AG04450 (cell line): ENCODE data around the gene LEFTY2. TPM values are rescaled to one million over a fixed set of nuclear protein-coding genes. Genes with fewer than 3 reads are reported as not detected.
"Not testable (repeated sequence)": the region's sequence is repeated elsewhere in the genome, so short reads cannot be mapped to it uniquely, and the experiment has no call there.

Experiments used
- CTCF ChIA-PET: fragments of 300-600, 350-600 bp; formaldehyde crosslinking; extraction: SDS; loops from one replicate; lab custom pipeline; 2022; ENCODE audit warnings: antibody characterized with exemption, inconsistent platforms; lab: Charles Lee
- POLR2A ChIA-PET: fragments of 350-600 bp; formaldehyde crosslinking; extraction: SDS; loops from one replicate; lab custom pipeline; 2021; ENCODE audit warnings: antibody characterized with exemption, inconsistent platforms; lab: Yijun Ruan, JAX
- DNase-seq: peaks from one replicate; pipeline ENCODE4 v3.0.0-alpha.2; 2011; ENCODE audit warnings: low read depth, low spot score
- H3K27ac ChIP-seq: one replicate; pipeline ENCODE4 v1.5.1; 2012; ENCODE audit warnings: low read depth, low read length, control low read depth
- H3K27me3 ChIP-seq: one replicate; pipeline ENCODE4 v1.6.0; 2012; ENCODE audit warnings: low read length; ENCODE audit not compliant: control insufficient read depth, insufficient read depth
- H3K4me3 ChIP-seq: 2 replicates; pipeline ENCODE4 v1.5.1; 2011; ENCODE audit warnings: mild to moderate bottlenecking, low read depth, low read length, control low read depth
- H3K9me3 ChIP-seq: 2 replicates; pipeline ENCODE4 v1.5.1; 2012; ENCODE audit warnings: low read length; ENCODE audit not compliant: control insufficient read depth, insufficient read depth
- CTCF ChIP-seq: IDR thresholded peaks from 2 replicates; pipeline ENCODE4 v1.5.1; 2011; ENCODE audit warnings: low read depth, low read length, control low read depth, inconsistent platforms
- polyA plus RNA-seq: library from polyadenylated mRNA; depleted of rRNA; stranded (reverse); fragments of >200 nt; gene quantifications from 2 replicates; pipeline ENCODE4 v1.2.3, GENCODE V29; 2011

LEFTY2 gene
- polyA plus RNA-seq, 1 experiment = not detected

- Histone ChIP-seq H3K27ac (no peak overlapping the region), H3K27me3 (peaks cover 12% of the 10 kb centered on the region), H3K9me3 (no peaks in the 10 kb centered on the region; the same call in 1 of the 2 replicates), H3K4me3 (no peak overlapping the region)
- no peak for TF ChIP-seq CTCF
- CTCF ChIA-PET = no interaction called here
- DNase-seq = no peak
- POLR2A ChIA-PET = no interaction called here
These were observed 862 bp upstream of the LEFTY2 start for GRCh38 chr1:225941942-225942222.

- Histone ChIP-seq H3K4me3 (no peak overlapping the region), H3K9me3 (no peaks in the 10 kb centered on the region; the same call in 1 of the 2 replicates), H3K27me3 (peaks cover 3% of the 10 kb centered on the region), H3K27ac (no peak overlapping the region)
- POLR2A ChIA-PET = interaction anchor here (0.5 to 1.0 kb wide), 3 partner anchors 16 to 122 kb away, joined by 3 to 4 read pairs (median 3); partner anchors contain the start of gene PYCR2
- no peak for DNase-seq
- CTCF ChIA-PET = no interaction called here
- no peak for TF ChIP-seq CTCF
These were observed 452 bp downstream of the LEFTY2 start for GRCh38 chr1:225940385-225941151.

- POLR2A ChIA-PET, H3K4me3 ChIP-seq, H3K9me3 ChIP-seq, CTCF ChIA-PET, H3K27me3 ChIP-seq, DNase-seq, H3K27ac ChIP-seq: not testable (repeated sequence)
These were observed 1.1 kb downstream of the LEFTY2 start for GRCh38 chr1:225939939-225940310.

- POLR2A ChIA-PET, DNase-seq, H3K4me3 ChIP-seq, H3K27ac ChIP-seq, H3K27me3 ChIP-seq, H3K9me3 ChIP-seq: not testable (repeated sequence)
- CTCF ChIA-PET = interaction anchor here (0.7 kb wide), 1 partner anchor 44 kb away, joined by 3 read pairs; no protein-coding TSS in a partner anchor
These were observed 1.7 kb downstream of the LEFTY2 start for GRCh38 chr1:225939097-225939938.

- Histone ChIP-seq H3K27me3 (peaks cover 3% of the 10 kb centered on the region), H3K9me3 (no peaks in the 10 kb centered on the region; the same call in 1 of the 2 replicates), H3K4me3 (no peak overlapping the region), H3K27ac (no peak overlapping the region)
- ChIA-PET POLR2A (interaction anchor here (0.9 kb wide), 1 partner anchor 13 kb away, joined by 3 read pairs; the partner anchor contains the start of gene PYCR2), CTCF (interaction anchor here (0.5 to 1.3 kb wide), 3 partner anchors 26 to 39 kb away, joined by 3 to 4 read pairs (median 3); no protein-coding TSS in a partner anchor)
- DNase-seq = no peak
- no peak for TF ChIP-seq CTCF
These were observed 3.7 kb downstream of the LEFTY2 start for GRCh38 chr1:225937048-225937968.
